ENCODE measurements around the gene LIX1L. TPM values are rescaled to one million over a fixed set of nuclear protein-coding genes. Genes with fewer than 3 reads are reported as not detected.
"Not testable (repeated sequence)": the region's sequence is repeated elsewhere in the genome, so short reads cannot be mapped to it uniquely, and the experiment has no call there.

The LIX1L gene
- total and polyA plus RNA-seq, 2 experiments from 2014 or later, result 14.0 to 16.3 TPM

DNA sequence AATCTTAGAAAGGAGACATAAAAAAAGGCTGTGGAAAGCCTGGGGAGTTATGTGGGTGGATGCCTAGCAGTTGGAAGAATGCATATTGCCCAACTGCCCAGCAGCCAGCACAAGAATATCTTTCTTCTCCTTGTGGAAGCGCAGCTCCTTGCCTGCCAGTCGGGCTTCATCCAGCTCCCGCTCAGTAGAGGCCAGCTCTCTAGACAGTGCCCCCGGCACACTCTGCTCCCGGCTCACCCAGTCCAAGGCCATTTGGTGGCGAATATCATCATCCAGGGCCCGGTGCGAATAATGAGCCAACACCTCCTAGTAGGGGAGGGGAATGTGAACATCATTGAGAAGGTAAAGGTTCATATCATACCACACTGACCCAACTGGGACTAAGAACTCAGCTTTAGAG, 21.6 kb downstream of the LIX1L start:
- WGBS (ENCODE audit: low lambda C conversion rate, missing lambda C conversion rate), result 86% methylated on average over 8 of the region's 8 CpGs
- Histone ChIP-seq H3K4me3 (no peak overlapping the region), H3K27ac (no peak overlapping the region), H4K20me1 (ENCODE audit: insufficient read depth, poor library complexity, severe bottlenecking) (no peaks in the 10 kb centered on the region), H3K4me2 (no peak overlapping the region), H3K27me3 (no peaks in the 10 kb centered on the region), H3K4me1 (ENCODE audit: insufficient read depth) (peaks cover 6% of the 10 kb centered on the region), H3K9me3 (ENCODE audit: low read depth) (no peaks in the 10 kb centered on the region), H3K36me3 (replicated peaks; ENCODE audit: insufficient read depth, low read depth) (no peaks in the 10 kb centered on the region), H2AFZ (no peak overlapping the region), H3K79me2 (no peaks in the 10 kb centered on the region), H3K9me2 (replicated peaks; ENCODE audit: insufficient read depth) (no peaks in the 10 kb centered on the region)
- DNase-seq (ENCODE audit: low spot score), result no peak
- TF ChIP-seq, protein P1, sequence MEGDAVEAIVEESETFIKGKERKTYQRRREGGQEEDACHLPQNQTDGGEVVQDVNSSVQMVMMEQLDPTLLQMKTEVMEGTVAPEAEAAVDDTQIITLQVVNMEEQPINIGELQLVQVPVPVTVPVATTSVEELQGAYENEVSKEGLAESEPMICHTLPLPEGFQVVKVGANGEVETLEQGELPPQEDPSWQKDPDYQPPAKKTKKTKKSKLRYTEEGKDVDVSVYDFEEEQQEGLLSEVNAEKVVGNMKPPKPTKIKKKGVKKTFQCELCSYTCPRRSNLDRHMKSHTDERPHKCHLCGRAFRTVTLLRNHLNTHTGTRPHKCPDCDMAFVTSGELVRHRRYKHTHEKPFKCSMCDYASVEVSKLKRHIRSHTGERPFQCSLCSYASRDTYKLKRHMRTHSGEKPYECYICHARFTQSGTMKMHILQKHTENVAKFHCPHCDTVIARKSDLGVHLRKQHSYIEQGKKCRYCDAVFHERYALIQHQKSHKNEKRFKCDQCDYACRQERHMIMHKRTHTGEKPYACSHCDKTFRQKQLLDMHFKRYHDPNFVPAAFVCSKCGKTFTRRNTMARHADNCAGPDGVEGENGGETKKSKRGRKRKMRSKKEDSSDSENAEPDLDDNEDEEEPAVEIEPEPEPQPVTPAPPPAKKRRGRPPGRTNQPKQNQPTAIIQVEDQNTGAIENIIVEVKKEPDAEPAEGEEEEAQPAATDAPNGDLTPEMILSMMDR (IDR thresholded peaks at IDR 0.05; ENCODE audit: poor library complexity), result no peak
- no peak for TF ChIP-seq EZH2phosphoT487 (IDR thresholded peaks at IDR 0.05; ENCODE audit: low read depth, severe bottlenecking, unreplicated experiment)
- no peak for TF ChIP-seq EZH2 (IDR thresholded peaks at IDR 0.05; ENCODE audit: borderline replicate concordance)

DNA sequence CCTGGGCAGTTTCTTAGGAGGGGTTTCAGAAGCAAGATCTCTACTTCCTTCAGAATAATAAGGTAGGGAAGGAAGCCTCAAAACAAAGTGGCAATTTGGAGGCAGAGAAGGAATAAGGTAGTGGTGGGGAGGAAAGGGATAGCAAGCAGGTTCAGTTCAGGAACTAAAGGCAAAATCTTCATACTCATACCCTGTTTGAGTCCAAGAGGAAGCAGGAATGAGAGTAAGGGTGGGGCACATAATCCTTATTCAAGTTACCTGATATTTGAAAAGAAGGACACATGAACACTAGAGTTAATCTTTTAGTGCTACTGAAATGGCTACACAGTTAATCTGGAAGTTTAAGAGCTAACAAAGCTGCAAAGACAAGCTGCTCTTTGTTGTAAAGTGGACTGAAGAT, 22.1 kb downstream of the LIX1L start:
- H2AFZ ChIP-seq, result no peak overlapping the region
- no peaks in the 10 kb centered on the region for H3K9me3 ChIP-seq (ENCODE audit: low read depth)
- no peak overlapping the region for H3K4me3 ChIP-seq
- TF ChIP-seq EZH2 (IDR thresholded peaks at IDR 0.05; ENCODE audit: borderline replicate concordance) (no peak), EZH2phosphoT487 (IDR thresholded peaks at IDR 0.05; ENCODE audit: low read depth, severe bottlenecking, unreplicated experiment) (no peak)
- TF ChIP-seq, protein P1 (IDR thresholded peaks at IDR 0.05; ENCODE audit: poor library complexity), result no peak
- H3K4me2 ChIP-seq, result no peak overlapping the region
- H3K9me2 ChIP-seq (replicated peaks; ENCODE audit: insufficient read depth), result no peaks in the 10 kb centered on the region
- H3K79me2 ChIP-seq, result no peaks in the 10 kb centered on the region
- no peak overlapping the region for H3K27ac ChIP-seq
- H3K4me1 ChIP-seq (ENCODE audit: insufficient read depth), result peaks cover 6% of the 10 kb centered on the region
- H4K20me1 ChIP-seq (ENCODE audit: insufficient read depth, poor library complexity, severe bottlenecking), result no peaks in the 10 kb centered on the region
- no peaks in the 10 kb centered on the region for H3K36me3 ChIP-seq (replicated peaks; ENCODE audit: insufficient read depth, low read depth)
- no peak for DNase-seq (ENCODE audit: low spot score)
- H3K27me3 ChIP-seq, result no peaks in the 10 kb centered on the region

DNA sequence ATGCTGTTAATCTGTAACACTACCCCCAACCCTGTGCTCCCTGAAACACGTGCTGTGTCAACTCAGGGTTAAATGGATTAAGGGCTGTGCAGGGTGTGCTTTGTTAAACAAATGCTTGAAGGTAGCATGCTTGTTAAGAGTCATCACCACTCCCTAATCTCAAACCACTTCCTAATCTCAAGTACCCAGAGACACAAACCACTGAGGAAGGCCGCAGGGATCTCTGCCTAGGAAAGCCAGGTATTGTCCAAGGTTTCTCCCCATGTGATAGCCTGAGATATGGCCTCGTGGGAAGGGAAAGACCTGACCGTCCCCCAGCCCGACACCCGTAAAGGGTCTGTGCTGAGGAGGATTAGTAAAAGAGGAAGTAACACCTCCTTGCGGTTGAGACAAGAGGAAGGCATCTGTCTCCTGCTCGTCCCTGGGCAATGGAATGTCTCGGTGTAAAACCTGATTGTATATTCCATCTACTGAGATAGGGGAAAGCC, 25.3 kb downstream of the LIX1L start:
- not testable (repeated sequence) for DNase-seq (ENCODE audit: low spot score); H3K36me3 ChIP-seq (replicated peaks; ENCODE audit: insufficient read depth, low read depth); H3K4me2 ChIP-seq; H3K4me1 ChIP-seq (ENCODE audit: insufficient read depth); H3K9me2 ChIP-seq (replicated peaks; ENCODE audit: insufficient read depth); H3K27me3 ChIP-seq; H3K9me3 ChIP-seq (ENCODE audit: low read depth); H3K79me2 ChIP-seq; H3K4me3 ChIP-seq; H4K20me1 ChIP-seq (ENCODE audit: insufficient read depth, poor library complexity, severe bottlenecking)
- WGBS (ENCODE audit: low lambda C conversion rate, missing lambda C conversion rate), result 29% methylated on average over 9 of the region's 9 CpGs
- peak overlapping the region; percentile 29 for H2AFZ ChIP-seq
- peak overlapping the region; percentile 69 for H3K27ac ChIP-seq

DNA sequence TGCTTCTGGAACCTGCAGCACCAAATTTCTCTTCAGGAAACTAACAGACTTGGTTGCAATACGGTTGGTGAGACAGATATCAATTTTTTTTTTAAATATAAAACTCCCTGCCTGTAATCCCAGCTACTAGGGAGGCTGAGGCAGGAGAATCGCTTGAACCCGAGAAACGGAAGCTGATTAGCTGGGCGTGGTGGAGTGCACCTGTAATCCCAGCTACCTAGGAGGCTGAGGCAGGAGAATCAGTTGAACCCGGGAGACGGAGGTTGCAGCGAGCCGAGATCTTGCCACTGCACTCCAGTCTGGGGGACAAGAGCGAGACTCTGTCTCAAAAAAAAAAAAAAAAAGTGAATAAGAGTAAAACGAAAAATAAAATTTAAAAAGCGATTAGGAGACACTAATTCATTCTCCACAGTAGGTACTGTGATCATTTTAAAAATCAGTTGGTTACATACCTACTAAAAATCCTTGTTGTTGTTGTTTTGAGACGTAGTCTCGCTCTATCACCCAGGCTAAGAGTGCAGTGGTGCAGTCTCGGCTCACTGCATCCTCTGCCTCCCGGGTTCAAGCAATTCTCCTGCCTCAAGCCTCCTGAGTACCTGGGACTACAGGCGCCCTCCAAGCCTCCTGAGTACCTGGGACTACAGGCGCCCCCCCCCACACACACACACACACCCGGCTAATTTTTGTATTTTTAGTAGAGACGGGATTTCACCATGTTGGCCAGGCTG, 29.7 kb downstream of the LIX1L start:
- Histone ChIP-seq H3K79me2 (peaks cover 12% of the 10 kb centered on the region), H3K4me2 (peak overlapping the region; percentile 72), H3K27ac (peak overlapping the region; percentile 95), H3K4me3 (peak overlapping the region; percentile 31), H4K20me1 (ENCODE audit: insufficient read depth, poor library complexity, severe bottlenecking) (no peaks in the 10 kb centered on the region), H3K9me2 (replicated peaks; ENCODE audit: insufficient read depth) (no peaks in the 10 kb centered on the region), H3K4me1 (ENCODE audit: insufficient read depth) (peaks cover 12% of the 10 kb centered on the region), H3K27me3 (no peaks in the 10 kb centered on the region), H2AFZ (peak overlapping the region; percentile 67), H3K9me3 (ENCODE audit: low read depth) (no peaks in the 10 kb centered on the region), H3K36me3 (replicated peaks; ENCODE audit: insufficient read depth, low read depth) (peaks cover 4% of the 10 kb centered on the region)
- no peak for TF ChIP-seq EZH2phosphoT487 (IDR thresholded peaks at IDR 0.05; ENCODE audit: low read depth, severe bottlenecking, unreplicated experiment)
- TF ChIP-seq, protein P1 (IDR thresholded peaks at IDR 0.05; ENCODE audit: poor library complexity), result no peak
- TF ChIP-seq EZH2 (IDR thresholded peaks at IDR 0.05; ENCODE audit: borderline replicate concordance), result no peak
- 75% methylated on average over 20 of the region's 20 CpGs for WGBS (ENCODE audit: low lambda C conversion rate, missing lambda C conversion rate)
- no peak for DNase-seq (ENCODE audit: low spot score)
